H1 (cell line): ENCODE results near the gene CRTAC1. TPM values are rescaled to one million over a fixed set of nuclear protein-coding genes. Genes with fewer than 3 reads are reported as not detected.

ENCODE experiments used
- CTCF ChIA-PET: fragments of 300-600 bp; sonication (Branson Sonifier 250); formaldehyde crosslinking; loops from one replicate; lab custom pipeline; 2021; ENCODE audit not compliant: partially characterized antibody; lab: Charles Lee
- POLR2A ChIA-PET: fragments of 300-600 bp; sonication (Branson Sonifier 250); formaldehyde crosslinking; loops from one replicate; lab custom pipeline; 2021; ENCODE audit warnings: inconsistent platforms; ENCODE audit not compliant: partially characterized antibody; lab: Charles Lee
- DNase-seq, 2 experiments: peaks; one replicate each; pipeline versions ENCODE4 v3.0.0 to v3.0.0-alpha.2; 2010 to 2022; ENCODE audit warnings: low spot score in 2 of 2, low read depth in 1 of 2, mixed read lengths in 1 of 2
- FAIRE-seq: peaks from 2 replicates; lab custom pipeline; 2011; peaks lifted over from hg19 to GRCh38; lab: Jason Lieb, UNC
- H2AFZ ChIP-seq: 2 replicates; pipeline ENCODE4 v1.8.1; 2012; ENCODE audit warnings: low read length, inconsistent platforms
- H2AK5ac ChIP-seq: 2 replicates; pipeline ENCODE4 v1.6.1; 2013; ENCODE audit warnings: low read depth, low read length
- H2BK120ac ChIP-seq: replicated peaks from 2 replicates; pipeline ENCODE3; 2013; ENCODE audit warnings: low read depth, low read length, inconsistent platforms
- H2BK12ac ChIP-seq: 2 replicates; pipeline ENCODE4 v1.6.1; 2013; ENCODE audit warnings: low read depth, low read length
- H2BK15ac ChIP-seq: 2 replicates; pipeline ENCODE4 v1.6.1; 2013; ENCODE audit warnings: low read length
- H2BK20ac ChIP-seq: 2 replicates; pipeline ENCODE4 v1.6.1; 2013; ENCODE audit warnings: low read length
- H2BK5ac ChIP-seq: 2 replicates; pipeline ENCODE4 v1.6.1; 2013; ENCODE audit warnings: low read depth, low read length
- H3K14ac ChIP-seq: 2 replicates; pipeline ENCODE4 v1.6.1; 2013; ENCODE audit warnings: inconsistent platforms; ENCODE audit not compliant: insufficient read length
- H3K18ac ChIP-seq: 2 replicates; pipeline ENCODE4 v1.6.1; 2013; ENCODE audit warnings: low read length; ENCODE audit errors: extremely low read depth
- H3K23ac ChIP-seq: 2 replicates; pipeline ENCODE4 v1.6.1; 2013; ENCODE audit warnings: inconsistent platforms; ENCODE audit not compliant: insufficient read length
- H3K23me2 ChIP-seq: 2 replicates; pipeline ENCODE4 v1.6.1; 2013; ENCODE audit warnings: low read depth, low read length
- H3K27ac ChIP-seq: 2 replicates; pipeline ENCODE4 v1.6.1; 2011; ENCODE audit warnings: low read depth, low read length, inconsistent platforms
- H3K27me3 ChIP-seq, 4 experiments: replicated peaks in 1 of 4; 1 replicate in 1 of 4; 2 replicates in 3 of 4; pipeline versions ENCODE4 v1.6.1 to v1.8.1; 2011 to 2013; ENCODE audit warnings: low read length in 3 of 4, mild to moderate bottlenecking in 3 of 4, inconsistent platforms in 2 of 4, mixed read lengths in 2 of 4, moderate library complexity in 1 of 4; ENCODE audit not compliant: control insufficient read depth in 3 of 4, insufficient read depth in 3 of 4; ENCODE audit errors: extremely low read depth in 1 of 4
- H3K36me3 ChIP-seq, 4 experiments: 2 replicates each; pipeline versions ENCODE4 v1.6.1 to v1.8.1; 2011 to 2013; ENCODE audit warnings: mild to moderate bottlenecking in 4 of 4, low read length in 3 of 4, moderate library complexity in 2 of 4, control low read depth in 1 of 4, inconsistent platforms in 1 of 4; ENCODE audit not compliant: insufficient read depth in 4 of 4, control insufficient read depth in 2 of 4
- H3K4ac ChIP-seq: replicated peaks from 2 replicates; pipeline ENCODE3; 2013; ENCODE audit warnings: low read length, low read depth, mixed read lengths, inconsistent platforms; ENCODE audit not compliant: insufficient read length
- H3K4me1 ChIP-seq, 4 experiments: replicated peaks in 1 of 4; 1 replicate in 1 of 4; 2 replicates in 3 of 4; pipeline versions ENCODE4 v1.6.1 to v1.8.1; 2011 to 2013; ENCODE audit warnings: low read length in 3 of 4, inconsistent platforms in 2 of 4, mixed read lengths in 1 of 4; ENCODE audit not compliant: insufficient read depth in 4 of 4, control insufficient read depth in 3 of 4
- H3K4me2 ChIP-seq, 2 experiments: 2 replicates each; pipeline versions ENCODE4 v1.6.1 to v1.8.1; 2011 to 2013; ENCODE audit warnings: low read depth in 2 of 2, low read length in 2 of 2, control low read depth in 1 of 2, inconsistent platforms in 1 of 2, mild to moderate bottlenecking in 1 of 2; ENCODE audit not compliant: insufficient read depth in 1 of 2
- H3K4me3 ChIP-seq, 4 experiments: fragments of 200-600, 300-600 bp in 1 of 4; sonication (generic), shearing (Covaris generic), sonication (Bioruptor Twin) in 1 of 4; 2 replicates each; pipeline versions ENCODE4 v1.5.1 to v1.8.1; 2011 to 2016; ENCODE audit warnings: low read length in 4 of 4, low read depth in 3 of 4, control low read depth in 2 of 4, inconsistent platforms in 2 of 4, mild to moderate bottlenecking in 2 of 4, mixed read lengths in 1 of 4, moderate library complexity in 1 of 4; ENCODE audit not compliant: insufficient read depth in 2 of 4; ENCODE audit errors: extremely low read depth in 1 of 4
- H3K56ac ChIP-seq: replicated peaks from 2 replicates; pipeline ENCODE3; 2013; ENCODE audit warnings: low read depth, mild to moderate bottlenecking, mixed read lengths, low read length, inconsistent platforms; ENCODE audit not compliant: insufficient read length
- H3K79me1 ChIP-seq: 2 replicates; pipeline ENCODE4 v1.6.1; 2013; ENCODE audit warnings: low read depth, low read length, control low read depth
- H3K79me2 ChIP-seq, 2 experiments: 2 replicates each; pipeline versions ENCODE4 v1.6.1 to v1.8.1; 2012 to 2013; ENCODE audit warnings: low read length in 2 of 2, mild to moderate bottlenecking in 2 of 2, inconsistent platforms in 1 of 2; ENCODE audit not compliant: insufficient read depth in 2 of 2, control insufficient read depth in 1 of 2
- H3K9ac ChIP-seq, 4 experiments: replicated peaks in 1 of 4; 1 replicate in 1 of 4; 2 replicates in 3 of 4; pipeline versions ENCODE4 v1.6.1 to v1.8.1; 2011 to 2013; ENCODE audit warnings: low read depth in 3 of 4, low read length in 3 of 4, control low read depth in 2 of 4, mild to moderate bottlenecking in 2 of 4, moderate library complexity in 2 of 4, inconsistent platforms in 1 of 4; ENCODE audit errors: extremely low read depth in 1 of 4
- H3K9me3 ChIP-seq, 2 experiments: 2 replicates each; pipeline versions ENCODE4 v1.6.1 to v1.8.1; 2012 to 2013; ENCODE audit warnings: mild to moderate bottlenecking in 2 of 2, moderate library complexity in 2 of 2, control low read depth in 1 of 2, inconsistent platforms in 1 of 2, low read depth in 1 of 2, low read length in 1 of 2, mixed read lengths in 1 of 2; ENCODE audit not compliant: insufficient read depth in 2 of 2
- H4K20me1 ChIP-seq, 2 experiments: replicated peaks in 1 of 2; 2 replicates each; pipeline versions ENCODE3 to v1.8.1; 2011 to 2013; ENCODE audit warnings: inconsistent platforms in 2 of 2, low read length in 2 of 2, mild to moderate bottlenecking in 1 of 2; ENCODE audit not compliant: insufficient read depth in 2 of 2, control insufficient read depth in 1 of 2
- H4K5ac ChIP-seq: 2 replicates; pipeline ENCODE4 v1.6.1; 2013; ENCODE audit warnings: low read length, low read depth, mixed read lengths, inconsistent platforms; ENCODE audit not compliant: insufficient read length
- H4K8ac ChIP-seq: 2 replicates; pipeline ENCODE4 v1.8.0; 2013; ENCODE audit warnings: mild to moderate bottlenecking, moderate library complexity, low read length, inconsistent platforms; ENCODE audit not compliant: insufficient read depth; ENCODE audit errors: extremely low read depth
- H4K91ac ChIP-seq: replicated peaks from 2 replicates; pipeline ENCODE3; 2013; ENCODE audit warnings: low read length, mixed read lengths, inconsistent platforms; ENCODE audit not compliant: insufficient read length
- CHD2 ChIP-seq: IDR thresholded peaks from 2 replicates; pipeline ENCODE4 v1.6.1; 2012; ENCODE audit warnings: low read length, improper control_type of control experiment
- CTCF ChIP-seq, 3 experiments: IDR thresholded peaks; 1 replicate in 2 of 3; 2 replicates in 1 of 3; pipeline versions ENCODE4 v1.5.1 to v1.6.1; 2011; ENCODE audit warnings: low read length in 3 of 3, mild to moderate bottlenecking in 3 of 3, inconsistent platforms in 2 of 3, low read depth in 1 of 3, moderate library complexity in 1 of 3; ENCODE audit not compliant: insufficient read depth in 1 of 3; ENCODE audit errors: control extremely low read depth in 1 of 3
- SP4 ChIP-seq: IDR thresholded peaks from 2 replicates; pipeline ENCODE4 v1.6.1; 2012; ENCODE audit warnings: low read length, inconsistent platforms
- TAF7 ChIP-seq: optimal IDR thresholded peaks from 2 replicates; pipeline ENCODE3; 2011; ENCODE audit warnings: low read depth, mild to moderate bottlenecking, inconsistent platforms, low read length, moderate library complexity, borderline replicate concordance
- TBP ChIP-seq: IDR thresholded peaks from 2 replicates; pipeline ENCODE4 v1.6.1; 2011; ENCODE audit warnings: low read depth, low read length, improper control_type of control experiment
- WGBS, 2 experiments: shearing (Covaris generic) in 1 of 2; methylation state at CpG; one replicate each; pipeline versions ENCODE4 v1.1.6 to v1.1.7; 2013 to 2015; ENCODE audit warnings: low lambda C conversion rate in 2 of 2, mixed read lengths in 2 of 2, inconsistent platforms in 1 of 2, low coverage in 1 of 2, missing lambda C conversion rate in 1 of 2; ENCODE audit not compliant: insufficient replicate concordance in 2 of 2, insufficient coverage in 1 of 2, insufficient read length in 1 of 2; ENCODE audit errors: extremely low coverage in 1 of 2, missing lambda C conversion rate in 1 of 2; 5-methylcytosine and 5-hydroxymethylcytosine counted together
- polyA plus RNA-seq, 7 experiments: library from polyadenylated mRNA; depleted of rRNA in 3 of 7; stranded (reverse) in 5 of 7; unstranded in 2 of 7; fragments of >200 nt in 5 of 7; fragments of 200-250 nt in 2 of 7; gene quantifications; 1 replicate in 5 of 7; 2 replicates in 1 of 7; 4 replicates in 1 of 7; pipeline versions ENCODE4 v1.2.1 to v1.2.3, GENCODE V29; 2011 to 2013; ENCODE audit warnings: missing spikeins in 2 of 7, mixed read lengths in 2 of 7
- total RNA-seq: library from RNA; stranded (reverse); fragmentation: NEBNext Ultra II Directional; extraction: Animal tissue kit (Norgen Biotek cat#: 25700); gene quantifications from 2 replicates; pipeline ENCODE4 v1.2.1, GENCODE V29; 2021

The CRTAC1 gene
- total and polyA plus RNA-seq, 2 of the 8 experiments (the other 6 are each of a cell fraction or from before 2014, with no cell fraction given) = 0.91 to 1.2 TPM

GRCh38 chr10:97949462-97949861 lies 81.0 kb downstream of the CRTAC1 start:
- FAIRE-seq = no peak

More at GRCh38 chr10:97949462-97949861, 81.0 kb downstream of the CRTAC1 start:
- H4K8ac ChIP-seq = no peak overlapping the region
- no peaks in the 10 kb centered on the region for H3K23me2 ChIP-seq
- no peak overlapping the region for H2AK5ac ChIP-seq
- TF ChIP-seq SP4 = no peak
- no peak for TF ChIP-seq CTCF (IDR thresholded peaks at IDR 0.05; ENCODE audit: control extremely low read depth in 1 of 3, insufficient read depth in 1 of 3, low read depth in 1 of 3, low read length in 3 of 3)
- no peak for TF ChIP-seq TBP
- TF ChIP-seq CHD2 = no peak
- no peak for TF ChIP-seq TAF7
- no peak overlapping the region for H3K4me2 ChIP-seq
- H2BK120ac ChIP-seq = no peak overlapping the region
- no peak overlapping the region for H4K91ac ChIP-seq
- no peaks in the 10 kb centered on the region for H3K79me2 ChIP-seq
- no peak overlapping the region for H3K4ac ChIP-seq
- WGBS, 2 experiments = 84% methylated on average over 4 of the region's 4 CpGs; no CpG with 5 or more reads in 1 of the 2 experiments
- no peak overlapping the region for H2BK20ac ChIP-seq
- no peak overlapping the region for H3K14ac ChIP-seq
- H2BK12ac ChIP-seq = no peak overlapping the region
- no peak overlapping the region for H3K27ac ChIP-seq
- peaks cover 0 to 2% (median 0%) of the 10 kb centered on the region in 4 experiments; a peak in 1 of 7 replicates for H3K27me3 ChIP-seq
- H3K9ac ChIP-seq = no peak overlapping the region
- no peak overlapping the region for H3K23ac ChIP-seq
- no peak overlapping the region for H3K18ac ChIP-seq
- H3K4me3 ChIP-seq = no peak overlapping the region
- CTCF ChIA-PET = interaction anchor here (0.5 to 4.3 kb wide), 7 partner anchors 23 to 180 kb away, joined by 3 to 12 read pairs (median 3); no protein-coding TSS in a partner anchor
- H4K5ac ChIP-seq = no peak overlapping the region
- no peaks in the 10 kb centered on the region for H3K36me3 ChIP-seq
- peaks cover 0 to 4% of the 10 kb centered on the region in 2 experiments; a peak in 1 of 4 replicates for H3K9me3 ChIP-seq
- POLR2A ChIA-PET = no interaction called here
- no peaks in the 10 kb centered on the region for H4K20me1 ChIP-seq
- no peak overlapping the region for H3K56ac ChIP-seq
- H2BK15ac ChIP-seq = no peak overlapping the region
- no peak overlapping the region for H2AFZ ChIP-seq
- no peak for DNase-seq
- H2BK5ac ChIP-seq = no peak overlapping the region
- H3K79me1 ChIP-seq = no peaks in the 10 kb centered on the region
- H3K4me1 ChIP-seq = no peaks in the 10 kb centered on the region
